GM12864 (cell line): ENCODE measurements around the gene IGLL5.
A peak's percentile ranks its signal among the peaks of the same experiment; 100 is the strongest.

Source experiments
- DNase-seq: peaks from one replicate; pipeline ENCODE4 v3.0.0-alpha.2; 2011; ENCODE audit warnings: low read depth
- H3K4me3 ChIP-seq: 2 replicates; pipeline ENCODE4 v1.5.1; 2011; ENCODE audit warnings: mild to moderate bottlenecking, low read depth, low read length, control low read depth
- TF ChIP-seq, protein P1 (sequence below): IDR thresholded peaks from 2 replicates; pipeline ENCODE4 v1.5.1; 2011; ENCODE audit warnings: low read depth, mild to moderate bottlenecking, moderate library complexity, low read length, control low read depth, inconsistent platforms; ENCODE audit errors: missing control alignments

Gene IGLL5

DNA sequence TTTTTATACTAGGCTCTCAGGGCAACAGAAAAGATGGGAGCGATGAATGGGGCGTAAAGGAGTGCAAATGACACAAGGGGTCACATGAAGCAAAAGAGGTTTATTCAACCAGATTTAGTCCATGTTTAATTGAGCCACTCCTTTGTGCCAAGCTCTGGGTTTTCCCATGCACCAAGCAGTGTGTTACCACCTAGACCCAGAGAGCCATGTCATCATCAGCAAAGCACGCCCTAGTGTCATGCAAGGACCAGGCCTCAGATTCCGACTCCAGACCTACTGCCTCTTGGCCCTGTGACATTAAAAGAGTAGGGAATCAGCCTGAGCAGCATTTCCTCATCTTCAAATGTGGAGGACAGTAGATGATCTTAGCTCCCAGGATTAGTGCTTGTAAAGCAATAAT is 1.1 kb upstream of the IGLL5 start:
- no peak for DNase-seq
- no peak overlapping the region for H3K4me3 ChIP-seq
- TF ChIP-seq, protein P1, sequence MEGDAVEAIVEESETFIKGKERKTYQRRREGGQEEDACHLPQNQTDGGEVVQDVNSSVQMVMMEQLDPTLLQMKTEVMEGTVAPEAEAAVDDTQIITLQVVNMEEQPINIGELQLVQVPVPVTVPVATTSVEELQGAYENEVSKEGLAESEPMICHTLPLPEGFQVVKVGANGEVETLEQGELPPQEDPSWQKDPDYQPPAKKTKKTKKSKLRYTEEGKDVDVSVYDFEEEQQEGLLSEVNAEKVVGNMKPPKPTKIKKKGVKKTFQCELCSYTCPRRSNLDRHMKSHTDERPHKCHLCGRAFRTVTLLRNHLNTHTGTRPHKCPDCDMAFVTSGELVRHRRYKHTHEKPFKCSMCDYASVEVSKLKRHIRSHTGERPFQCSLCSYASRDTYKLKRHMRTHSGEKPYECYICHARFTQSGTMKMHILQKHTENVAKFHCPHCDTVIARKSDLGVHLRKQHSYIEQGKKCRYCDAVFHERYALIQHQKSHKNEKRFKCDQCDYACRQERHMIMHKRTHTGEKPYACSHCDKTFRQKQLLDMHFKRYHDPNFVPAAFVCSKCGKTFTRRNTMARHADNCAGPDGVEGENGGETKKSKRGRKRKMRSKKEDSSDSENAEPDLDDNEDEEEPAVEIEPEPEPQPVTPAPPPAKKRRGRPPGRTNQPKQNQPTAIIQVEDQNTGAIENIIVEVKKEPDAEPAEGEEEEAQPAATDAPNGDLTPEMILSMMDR, result no peak

DNA sequence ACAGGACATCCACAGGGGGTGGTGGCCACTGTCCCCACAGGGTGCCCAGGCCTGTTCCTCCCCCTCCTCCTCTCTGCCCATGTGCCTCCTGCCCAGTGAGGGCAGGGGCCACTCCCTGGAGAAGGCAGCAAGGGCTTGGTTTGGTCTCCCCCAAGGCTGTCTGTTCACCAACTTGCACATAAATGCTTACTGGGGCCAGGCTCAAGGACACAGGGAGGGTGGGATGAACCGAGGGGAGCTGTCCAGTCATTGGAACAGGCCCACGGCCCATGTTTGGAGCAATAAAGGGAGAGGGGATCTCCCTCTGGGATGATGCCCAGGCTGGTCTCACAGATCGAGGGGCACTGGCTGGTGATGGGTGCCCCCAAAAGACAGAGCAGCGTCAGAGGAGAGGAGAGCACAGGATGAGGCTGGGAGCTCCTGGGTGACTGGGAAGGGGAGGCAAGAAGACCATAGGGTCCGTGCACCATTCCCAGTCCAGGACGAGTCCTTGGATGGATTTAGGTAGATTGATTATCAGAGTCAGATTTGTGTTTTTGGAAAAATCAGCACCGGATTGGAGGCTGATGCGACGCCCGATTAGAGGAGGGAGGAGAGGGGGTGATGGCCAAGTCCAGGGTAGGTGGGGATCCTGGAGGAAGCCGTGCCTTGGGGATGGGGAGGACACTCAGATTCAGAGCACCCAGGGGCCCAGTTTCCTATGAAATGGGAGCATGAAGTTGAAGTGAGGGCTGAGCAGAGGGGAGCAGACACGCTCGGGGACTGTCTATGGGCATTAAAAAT is 1.1 kb downstream of the IGLL5 start:
- peak overlapping the region; percentile 62 for H3K4me3 ChIP-seq

DNA sequence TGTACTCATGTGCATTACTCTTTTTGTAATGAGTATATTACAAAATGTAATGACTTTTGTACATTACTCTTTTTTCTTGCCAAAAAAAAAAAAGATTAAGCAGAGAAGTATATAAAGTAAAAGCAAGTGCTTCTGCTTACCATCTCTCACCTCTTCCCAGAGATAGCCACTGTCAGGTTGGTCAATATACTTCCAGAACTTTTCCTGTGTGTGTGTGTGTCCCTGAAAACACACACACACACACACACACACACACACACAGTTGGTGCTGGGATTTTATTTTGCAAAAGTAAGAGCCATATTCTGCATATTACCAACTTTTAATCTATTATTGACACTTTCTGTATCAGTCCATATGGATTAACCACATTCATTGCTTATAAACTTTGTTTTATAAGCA is 2.5 kb downstream of the IGLL5 start:
- DNase-seq, result no peak
- TF ChIP-seq, protein P1, result no peak
- peak overlapping the region; percentile 41 for H3K4me3 ChIP-seq

More for the DNA sequence above, 1.1 kb downstream of the IGLL5 start:
- TF ChIP-seq, protein P1, result no peak
- DNase-seq, result no peak

DNA sequence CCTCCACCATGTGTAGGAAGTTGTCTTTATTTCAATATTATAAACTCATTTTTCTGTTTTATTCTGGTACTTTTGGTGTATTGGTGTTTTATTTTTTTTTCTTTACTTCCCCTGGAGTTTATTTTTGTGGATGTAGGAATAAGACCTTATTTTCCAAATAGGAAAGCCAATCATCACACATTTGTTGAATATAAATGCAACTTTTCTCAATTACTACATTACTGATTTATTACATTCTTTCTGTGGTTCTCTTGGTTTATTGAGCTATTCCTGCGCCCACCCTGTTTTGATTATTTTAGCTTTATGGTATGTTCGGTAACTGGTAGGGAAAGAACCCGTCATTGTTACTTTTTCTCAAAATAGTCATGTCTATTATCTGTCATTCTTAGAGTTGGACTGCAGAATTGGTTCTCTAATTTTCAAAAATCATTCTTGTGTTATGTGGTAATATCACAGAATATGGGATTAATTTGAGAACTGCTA is 3.6 kb downstream of the IGLL5 start:
- DNase-seq, result no peak
- peak overlapping the region; percentile 27 for H3K4me3 ChIP-seq
- TF ChIP-seq, protein P1, result no peak

DNA sequence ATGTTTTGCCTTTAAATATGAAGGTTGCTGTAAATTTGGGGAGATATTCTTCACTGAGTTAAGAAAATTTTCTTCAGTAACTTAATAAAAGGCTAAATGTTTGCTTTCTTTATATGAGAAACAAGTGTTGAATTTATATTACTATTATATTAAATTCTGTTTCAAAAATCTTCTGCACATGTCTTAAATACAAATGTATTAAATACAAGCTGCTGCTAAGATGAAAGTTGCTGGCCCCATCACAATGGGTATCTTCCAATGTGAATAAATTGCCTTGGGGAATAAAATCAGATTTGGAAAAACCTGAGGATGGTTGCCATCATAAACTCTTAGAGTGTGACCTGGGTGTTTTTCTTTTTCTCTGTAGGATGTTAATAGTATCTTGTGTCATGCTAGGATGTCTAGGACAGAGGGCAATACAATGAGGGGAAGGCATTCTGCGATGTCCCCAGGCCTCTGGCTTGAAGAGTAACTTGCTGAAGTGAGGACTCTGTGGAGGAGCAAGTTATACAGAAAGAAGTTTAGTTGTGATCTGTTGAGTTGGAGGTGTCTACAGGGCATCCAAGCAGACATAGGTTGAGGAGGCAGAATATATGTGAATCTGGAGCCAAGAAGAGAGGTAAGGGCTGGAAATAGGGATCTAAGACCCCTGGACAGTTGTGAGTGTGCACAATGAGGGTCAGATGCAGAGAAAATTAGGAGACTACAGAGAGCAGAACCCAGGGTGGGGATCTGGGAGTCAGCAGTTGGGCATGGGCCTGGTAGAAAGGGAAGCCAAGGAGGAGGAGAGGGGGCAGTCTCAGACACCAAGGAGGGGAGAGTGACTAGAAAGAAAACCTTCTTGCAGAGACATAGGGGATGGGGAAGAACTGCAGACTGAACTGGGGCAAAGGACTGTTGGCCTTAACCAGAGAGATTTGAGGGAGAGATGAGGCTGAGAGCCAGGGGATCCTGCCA is 4.8 kb downstream of the IGLL5 start:
- no peak for DNase-seq
- H3K4me3 ChIP-seq, result peak overlapping the region; percentile 39

DNA sequence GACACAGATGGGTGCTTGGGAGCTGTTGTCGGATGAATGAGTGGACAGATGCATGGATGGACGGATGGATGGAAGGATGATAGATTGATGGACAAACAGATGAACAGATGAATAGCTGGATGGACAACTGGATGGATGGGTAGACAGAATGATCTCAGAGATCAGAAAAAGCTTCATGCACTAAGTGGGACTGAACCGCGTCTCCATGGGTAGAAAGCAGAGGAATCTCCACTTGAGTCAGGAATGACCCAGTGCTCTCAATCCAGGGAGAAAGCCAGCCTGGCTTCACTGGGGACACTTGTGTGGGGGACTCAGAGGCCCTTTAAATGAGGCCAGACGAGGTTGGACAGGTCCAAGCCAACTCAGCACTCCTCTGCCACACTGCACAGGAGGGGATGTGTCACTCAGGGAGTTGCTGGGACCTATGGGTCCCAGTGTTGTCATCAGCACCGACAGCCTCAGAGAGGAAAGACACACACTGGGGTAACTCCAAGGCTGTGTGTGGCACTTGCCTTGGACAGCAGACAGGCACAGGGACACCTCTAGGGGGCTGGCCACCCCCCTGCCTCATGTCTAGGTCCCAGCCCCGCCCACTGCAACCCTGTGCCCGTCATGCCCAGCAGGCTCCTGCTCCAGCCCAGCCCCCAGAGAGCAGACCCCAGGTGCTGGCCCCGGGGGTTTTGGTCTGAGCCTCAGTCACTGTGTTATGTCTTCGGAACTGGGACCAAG is 5.6 kb downstream of the IGLL5 start:
- peak overlapping the region; percentile 39 for H3K4me3 ChIP-seq
- DNase-seq, result no peak

More for the DNA sequence above, 4.8 kb downstream of the IGLL5 start:
- TF ChIP-seq, protein P1, result no peak

More for the DNA sequence above, 5.6 kb downstream of the IGLL5 start:
- TF ChIP-seq, protein P1, result no peak
